Body of pancreas (tissue), 4 donors: ENCODE results near the gene ATF7IP2. TPM values are rescaled to one million over a fixed set of nuclear protein-coding genes. Genes with fewer than 3 reads are reported as not detected.
"Not testable (repeated sequence)": the region's sequence is repeated elsewhere in the genome, so short reads cannot be mapped to it uniquely, and the experiment has no call there.

Experiments used
- ATAC-seq: fragments of 150-250 bp; one replicate; pipeline ENCODE4 v1.9.1; 2016
- DNase-seq, 4 donors: peaks; one replicate each; pipeline ENCODE4 v3.0.0-alpha.2; 2019
- H3K27ac ChIP-seq, 4 donors: fragments of 200-600 bp; sonication (generic); 1 replicate in 3 of 4; 2 replicates in 1 of 4; pipeline versions ENCODE4 v1.5.1 to v1.6.1; 2016 to 2019; ENCODE audit warnings: mild to moderate bottlenecking in 1 of 4, mixed read lengths in 1 of 4, moderate library complexity in 1 of 4
- H3K27me3 ChIP-seq, 2 donors: fragments of 200-600 bp; sonication (generic); one replicate each; pipeline ENCODE4 v1.6.0; 2016; ENCODE audit warnings: mild to moderate bottlenecking in 1 of 2
- H3K36me3 ChIP-seq, 2 donors: fragments of 200-600 bp; sonication (generic); replicated peaks in 1 of 2; 2 replicates each; pipeline ENCODE4 v1.5.1; 2016; ENCODE audit warnings: low read depth in 2 of 2; ENCODE audit not compliant: insufficient read depth in 1 of 2
- H3K4me1 ChIP-seq: fragments of 200-600 bp; sonication (generic); one replicate; pipeline ENCODE4 v1.6.0; 2016
- H3K4me3 ChIP-seq, 2 donors: fragments of 200-600 bp; sonication (generic); 1 replicate in 1 of 2; 2 replicates in 1 of 2; pipeline ENCODE4 v1.5.1; 2016 to 2019
- H3K9me3 ChIP-seq, 3 donors: fragments of 200-600 bp; sonication (generic); 1 replicate in 2 of 3; 2 replicates in 1 of 3; pipeline ENCODE4 v1.5.1; 2016
- POLR2A ChIP-seq, 3 donors: fragments of 450-650 bp; IDR thresholded peaks; one replicate each; pipeline ENCODE4 v1.6.1; 2016; ENCODE audit warnings: antibody characterized with exemption in 3 of 3, mild to moderate bottlenecking in 2 of 3
- WGBS, 2 donors: methylation state at CpG; one replicate each; pipeline ENCODE4 v1.1.5; 2017; 5-methylcytosine and 5-hydroxymethylcytosine counted together
- intact Hi-C: fragments of 100-400 bp; cut with DNase I; formaldehyde crosslinking; loops from one replicate; pipeline ENCODE4 v1.15.1; 2023
- total RNA-seq, 2 donors: library from RNA; depleted of rRNA; stranded (reverse); fragments of >200 nt; gene quantifications; one replicate each; pipeline ENCODE4 v1.1.0, GENCODE V29; 2016
- TF ChIP-seq, protein P1 (sequence below), 7 experiments: fragments of 450-650 bp in 4 of 7; fragments of 200-600 bp in 3 of 7; sonication (generic) in 3 of 7; IDR thresholded peaks; one replicate each; pipeline ENCODE4 v1.5.1; 2016 to 2019; ENCODE audit warnings: antibody characterized with exemption in 7 of 7

The ATF7IP2 gene
- total RNA-seq, 2 donors from 2014 or later = 15.8 to 22.8 TPM

DNA sequence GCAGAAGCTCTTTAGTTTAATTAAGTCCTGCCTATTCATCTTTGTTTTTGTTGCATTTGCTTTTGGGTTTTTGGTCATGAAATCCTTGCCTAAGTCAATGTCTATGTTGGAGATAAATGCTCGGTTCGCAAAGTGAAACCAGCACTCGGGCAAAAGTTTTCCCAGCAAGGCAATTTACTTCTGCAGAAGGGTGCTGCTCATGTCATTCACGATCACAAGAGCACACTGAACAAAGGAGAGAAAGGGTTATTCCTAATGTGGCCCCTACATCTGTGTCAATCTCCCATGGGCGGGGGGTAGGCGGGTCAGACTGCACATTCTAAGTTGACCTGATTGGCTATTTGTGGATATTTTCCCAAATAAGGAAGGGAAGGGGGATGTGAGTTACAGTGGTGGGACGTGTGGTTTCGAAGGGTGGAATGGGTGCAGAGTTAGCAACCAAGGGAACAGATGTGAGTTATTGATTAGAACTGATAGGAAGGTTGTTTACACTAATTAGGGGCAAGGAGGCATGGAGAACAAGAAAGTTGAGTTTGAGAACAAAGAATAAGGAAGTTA is 23.0 kb downstream of the ATF7IP2 start:
- peaks cover 0 to 33% (median 0%) of the 10 kb centered on the region in 3 donors for H3K9me3 ChIP-seq
- intact Hi-C loops = no loop called here
- H3K27ac ChIP-seq = no peak overlapping the region
- H3K36me3 ChIP-seq = no peaks in the 10 kb centered on the region
- TF ChIP-seq, protein P1, sequence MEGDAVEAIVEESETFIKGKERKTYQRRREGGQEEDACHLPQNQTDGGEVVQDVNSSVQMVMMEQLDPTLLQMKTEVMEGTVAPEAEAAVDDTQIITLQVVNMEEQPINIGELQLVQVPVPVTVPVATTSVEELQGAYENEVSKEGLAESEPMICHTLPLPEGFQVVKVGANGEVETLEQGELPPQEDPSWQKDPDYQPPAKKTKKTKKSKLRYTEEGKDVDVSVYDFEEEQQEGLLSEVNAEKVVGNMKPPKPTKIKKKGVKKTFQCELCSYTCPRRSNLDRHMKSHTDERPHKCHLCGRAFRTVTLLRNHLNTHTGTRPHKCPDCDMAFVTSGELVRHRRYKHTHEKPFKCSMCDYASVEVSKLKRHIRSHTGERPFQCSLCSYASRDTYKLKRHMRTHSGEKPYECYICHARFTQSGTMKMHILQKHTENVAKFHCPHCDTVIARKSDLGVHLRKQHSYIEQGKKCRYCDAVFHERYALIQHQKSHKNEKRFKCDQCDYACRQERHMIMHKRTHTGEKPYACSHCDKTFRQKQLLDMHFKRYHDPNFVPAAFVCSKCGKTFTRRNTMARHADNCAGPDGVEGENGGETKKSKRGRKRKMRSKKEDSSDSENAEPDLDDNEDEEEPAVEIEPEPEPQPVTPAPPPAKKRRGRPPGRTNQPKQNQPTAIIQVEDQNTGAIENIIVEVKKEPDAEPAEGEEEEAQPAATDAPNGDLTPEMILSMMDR (IDR thresholded peaks at IDR 0.05) = no peak
- no peak for TF ChIP-seq POLR2A (IDR thresholded peaks at IDR 0.05)
- peaks cover 13% of the 10 kb centered on the region for H3K4me1 ChIP-seq
- DNase-seq (no peak), ATAC-seq (no peak)
- H3K27me3 ChIP-seq = no peaks in the 10 kb centered on the region
- no peak overlapping the region for H3K4me3 ChIP-seq
- 86 to 96% methylated on average over 8 of the region's 8 CpGs for WGBS, 2 donors

DNA sequence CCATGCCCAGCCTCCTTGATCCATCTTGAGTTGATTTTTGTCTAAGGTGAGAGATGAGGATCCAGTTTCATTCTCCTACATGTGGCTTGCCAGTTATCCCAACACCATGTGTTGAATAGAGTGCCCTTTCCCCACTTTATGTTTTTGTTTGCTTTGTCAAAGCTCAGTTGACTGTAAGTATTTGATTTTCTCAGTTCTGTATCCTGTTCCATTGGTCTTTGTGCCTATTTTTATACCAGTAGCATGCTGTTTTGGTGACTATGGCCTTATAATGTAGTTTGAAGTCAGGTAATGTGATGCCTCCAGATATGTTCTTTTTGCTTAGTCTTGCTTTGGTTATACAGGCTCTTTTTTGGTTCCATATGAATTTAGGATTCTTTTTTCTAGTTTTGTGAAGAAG is 23.9 kb downstream of the ATF7IP2 start:
- H3K4me3 ChIP-seq, H3K27ac ChIP-seq, H3K27me3 ChIP-seq, intact Hi-C loops, H3K36me3 ChIP-seq, ATAC-seq, DNase-seq: not testable (repeated sequence)
- Histone ChIP-seq H3K4me1 (peaks cover 13% of the 10 kb centered on the region), H3K9me3 (peaks cover 0 to 27% (median 0%) of the 10 kb centered on the region in 3 donors)

DNA sequence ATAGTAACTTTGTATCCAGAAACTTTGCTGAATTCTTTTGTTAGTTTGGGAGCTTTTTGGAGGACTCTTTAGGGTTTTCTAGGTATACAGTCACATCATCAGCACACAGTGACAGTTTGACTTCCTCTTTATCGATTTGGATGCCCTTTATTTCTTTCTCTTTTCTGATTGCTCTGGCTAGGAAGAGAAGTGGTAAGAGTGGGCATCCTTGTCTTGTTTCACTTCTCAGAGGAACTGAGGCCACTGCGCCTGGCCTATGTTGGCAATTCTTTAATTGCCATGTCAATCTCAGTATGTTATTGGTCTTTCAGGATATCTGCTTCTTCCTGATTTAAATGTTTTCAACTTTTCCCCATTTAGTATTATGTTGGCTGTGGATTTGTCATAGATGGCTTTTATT is 24.6 kb downstream of the ATF7IP2 start:
- 82 to 89% methylated on average over 2 of the region's 2 CpGs for WGBS, 2 donors
- Histone ChIP-seq H3K4me3 (no peak overlapping the region), H3K4me1 (peaks cover 7% of the 10 kb centered on the region), H3K27me3 (no peaks in the 10 kb centered on the region), H3K27ac (no peak overlapping the region), H3K9me3 (peaks cover 0 to 32% (median 0%) of the 10 kb centered on the region in 3 donors), H3K36me3 (no peaks in the 10 kb centered on the region)
- no peak for DNase-seq
- TF ChIP-seq, protein P1 (IDR thresholded peaks at IDR 0.05) = no peak
- TF ChIP-seq POLR2A (IDR thresholded peaks at IDR 0.05) = no peak
- no peak for ATAC-seq
- intact Hi-C loops = no loop called here

DNA sequence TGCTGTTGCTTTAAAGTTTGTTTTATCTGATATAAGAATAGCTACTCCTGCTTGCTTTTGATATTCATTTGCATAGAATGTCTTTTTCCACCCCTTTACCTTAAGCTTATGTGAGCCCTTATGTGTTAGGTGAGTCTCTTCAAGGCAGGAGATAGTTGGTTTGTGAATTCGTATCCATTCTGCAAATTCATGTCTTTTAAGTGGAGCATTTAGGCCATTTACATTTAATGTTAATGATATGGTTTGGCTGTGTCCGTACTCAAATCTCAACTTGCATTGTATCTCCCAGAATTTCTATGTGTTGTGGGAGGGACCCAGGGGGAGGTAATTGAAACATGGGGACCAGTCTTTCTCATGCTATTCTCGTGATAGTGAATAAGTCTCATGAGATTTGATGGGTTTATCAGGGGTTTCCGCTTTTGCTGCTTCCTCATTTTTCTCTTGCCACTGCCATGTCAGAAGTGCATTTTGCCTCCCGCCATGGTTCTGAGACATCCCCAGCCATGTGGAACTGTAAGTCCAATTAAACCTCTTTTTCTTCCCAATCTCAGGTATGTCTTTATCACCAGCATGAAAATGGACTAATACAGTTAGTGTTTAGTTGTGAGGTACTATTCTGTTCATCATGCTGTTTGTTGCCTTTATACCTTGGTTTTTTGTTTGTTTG is 27.2 kb downstream of the ATF7IP2 start:
- TF ChIP-seq, protein P1 (IDR thresholded peaks at IDR 0.05) = no peak
- TF ChIP-seq POLR2A (IDR thresholded peaks at IDR 0.05) = no peak
- intact Hi-C loops = no loop called here
- DNase-seq (no peak), ATAC-seq (no peak)
- no peaks in the 10 kb centered on the region for H3K36me3 ChIP-seq
- no peaks in the 10 kb centered on the region for H3K27me3 ChIP-seq
- no peaks in the 10 kb centered on the region for H3K4me1 ChIP-seq
- H3K4me3 ChIP-seq = no peak overlapping the region
- no peak overlapping the region for H3K27ac ChIP-seq
- peaks cover 0 to 37% (median 0%) of the 10 kb centered on the region in 3 donors for H3K9me3 ChIP-seq
- 93 to 97% methylated on average over 5 of the region's 5 CpGs for WGBS, 2 donors

DNA sequence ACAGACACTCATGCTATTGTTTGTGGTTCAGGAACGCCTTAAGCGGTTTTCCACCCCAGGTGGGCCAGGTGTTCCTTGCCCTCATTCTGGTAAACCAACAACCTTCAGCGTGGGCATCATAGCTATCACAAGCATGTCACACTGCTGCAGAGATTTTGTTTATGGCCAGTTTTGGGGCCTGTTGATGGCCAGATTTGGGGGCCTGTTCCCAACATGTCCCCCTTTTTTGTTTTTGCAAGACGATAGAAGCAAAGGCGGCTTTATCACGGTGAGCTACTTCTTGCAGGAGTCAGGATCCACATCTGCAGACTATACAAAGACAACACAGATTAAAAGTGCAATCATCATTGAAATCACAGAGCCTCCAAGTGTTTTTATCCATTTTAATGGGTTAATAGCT is 32.3 kb downstream of the ATF7IP2 start:
- H3K9me3 ChIP-seq = peaks cover 0 to 22% (median 0%) of the 10 kb centered on the region in 3 donors
- H3K4me1 ChIP-seq, ATAC-seq, DNase-seq, H3K36me3 ChIP-seq, H3K27ac ChIP-seq, H3K27me3 ChIP-seq, H3K4me3 ChIP-seq, intact Hi-C loops: not testable (repeated sequence)
- WGBS, 2 donors = 97 to 98% methylated on average over 6 of the region's 6 CpGs

DNA sequence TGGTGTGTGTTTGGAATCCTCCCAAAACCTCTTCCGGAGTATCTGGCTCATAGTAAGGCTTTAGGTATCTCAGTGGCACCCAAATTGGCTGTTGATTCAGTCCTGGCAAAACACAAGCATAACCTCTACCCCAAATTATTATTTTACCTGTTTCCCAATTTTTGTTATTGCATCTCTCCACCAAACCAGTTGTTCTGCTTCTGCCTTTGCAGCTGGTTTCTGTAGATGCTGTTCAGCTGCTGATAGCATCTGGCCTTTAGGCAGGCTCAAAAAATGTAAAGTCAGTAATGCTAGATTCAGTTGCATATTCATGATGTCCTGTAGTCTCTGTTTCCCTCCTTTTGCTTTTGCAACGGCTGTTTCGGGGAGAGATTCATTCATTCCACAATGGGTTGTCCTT is 33.8 kb downstream of the ATF7IP2 start:
- H3K4me3 ChIP-seq = no peak overlapping the region
- H3K27me3 ChIP-seq = no peaks in the 10 kb centered on the region
- TF ChIP-seq, protein P1 (IDR thresholded peaks at IDR 0.05) = no peak
- TF ChIP-seq POLR2A (IDR thresholded peaks at IDR 0.05) = no peak
- no peak overlapping the region for H3K27ac ChIP-seq
- H3K9me3 ChIP-seq = peaks cover 0 to 22% (median 0%) of the 10 kb centered on the region in 3 donors
- H3K36me3 ChIP-seq = no peaks in the 10 kb centered on the region
- DNase-seq (no peak), ATAC-seq (no peak)
- no peaks in the 10 kb centered on the region for H3K4me1 ChIP-seq
- WGBS, 2 donors = 96 to 97% methylated on average over 3 of the region's 3 CpGs
- intact Hi-C loops = no loop called here
